Loucy (cell line): ENCODE data around the gene TADA1.

ENCODE experiments used
- EZH2phosphoT487 ChIP-seq: fragments of 200-600 bp; IDR thresholded peaks from 2 replicates; pipeline ENCODE4 v1.6.1; 2018; ENCODE audit warnings: antibody characterized with exemption, mild to moderate bottlenecking, moderate library complexity, borderline replicate concordance
- TF ChIP-seq, protein P1 (sequence below): fragments of 200-600 bp; sonication (generic); conservative IDR thresholded peaks from 2 replicates; pipeline ENCODE4 v1.5.1; 2014; ENCODE audit warnings: mild to moderate bottlenecking, antibody characterized with exemption, low read length

DNA sequence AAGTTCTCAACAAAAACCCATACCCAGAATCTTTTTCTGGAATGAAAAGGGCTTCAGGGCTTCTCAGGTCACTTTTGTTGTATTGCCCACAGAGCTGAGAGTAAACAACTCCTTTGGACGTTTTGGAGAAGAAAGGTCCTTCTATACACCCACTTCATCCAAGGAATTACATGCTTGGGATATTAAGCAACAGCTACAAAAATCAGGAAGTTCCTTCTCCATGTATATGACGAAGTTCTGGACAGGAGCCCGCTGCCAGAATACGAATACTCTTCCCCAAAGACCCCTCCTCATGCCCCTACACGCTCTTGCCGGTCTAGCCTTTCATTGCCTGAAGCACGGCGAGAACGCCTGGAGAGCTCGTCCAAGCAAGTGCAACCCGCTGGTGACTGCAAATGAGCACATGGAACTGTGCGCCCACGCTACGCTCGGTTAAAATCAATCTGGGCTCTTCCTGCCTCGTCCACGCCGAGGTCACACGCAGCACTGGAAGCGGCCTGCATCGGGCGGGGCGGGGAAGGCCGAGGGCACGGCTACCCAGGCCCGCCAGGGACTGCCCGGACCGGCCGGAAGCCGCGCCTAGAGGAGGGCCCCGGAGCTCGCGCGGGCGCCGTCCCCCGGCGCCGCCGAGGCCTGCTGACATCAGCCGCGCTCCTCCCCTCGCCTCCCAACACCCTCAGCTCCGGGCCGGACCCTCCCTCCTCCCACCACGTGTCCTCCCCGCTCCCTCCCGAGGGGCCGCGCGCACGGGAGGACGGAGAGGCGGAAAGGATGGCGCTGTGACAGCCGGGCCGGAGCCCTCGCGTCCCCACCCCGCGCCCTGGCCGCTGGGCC is 37.1 kb downstream of the TADA1 start, which contains the start of gene POGK:
- TF ChIP-seq, protein P1, sequence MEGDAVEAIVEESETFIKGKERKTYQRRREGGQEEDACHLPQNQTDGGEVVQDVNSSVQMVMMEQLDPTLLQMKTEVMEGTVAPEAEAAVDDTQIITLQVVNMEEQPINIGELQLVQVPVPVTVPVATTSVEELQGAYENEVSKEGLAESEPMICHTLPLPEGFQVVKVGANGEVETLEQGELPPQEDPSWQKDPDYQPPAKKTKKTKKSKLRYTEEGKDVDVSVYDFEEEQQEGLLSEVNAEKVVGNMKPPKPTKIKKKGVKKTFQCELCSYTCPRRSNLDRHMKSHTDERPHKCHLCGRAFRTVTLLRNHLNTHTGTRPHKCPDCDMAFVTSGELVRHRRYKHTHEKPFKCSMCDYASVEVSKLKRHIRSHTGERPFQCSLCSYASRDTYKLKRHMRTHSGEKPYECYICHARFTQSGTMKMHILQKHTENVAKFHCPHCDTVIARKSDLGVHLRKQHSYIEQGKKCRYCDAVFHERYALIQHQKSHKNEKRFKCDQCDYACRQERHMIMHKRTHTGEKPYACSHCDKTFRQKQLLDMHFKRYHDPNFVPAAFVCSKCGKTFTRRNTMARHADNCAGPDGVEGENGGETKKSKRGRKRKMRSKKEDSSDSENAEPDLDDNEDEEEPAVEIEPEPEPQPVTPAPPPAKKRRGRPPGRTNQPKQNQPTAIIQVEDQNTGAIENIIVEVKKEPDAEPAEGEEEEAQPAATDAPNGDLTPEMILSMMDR: no peak
- TF ChIP-seq EZH2phosphoT487: no peak
